Measurements from ENCODE around the gene TIGIT. TPM values are rescaled to one million over a fixed set of nuclear protein-coding genes. Genes with fewer than 3 reads are reported as not detected.

TIGIT gene
- total RNA-seq, 2 experiments from 2014 or later = 5.7 to 7.0 TPM

GRCh38 chr3:114290911-114291901 lies 2.6 kb upstream of the TIGIT start:
- CTCF ChIA-PET = interaction anchor here (0.6 to 2.9 kb wide), 30 partner anchors 10 to 452 kb away, joined by 3 to 26 read pairs (median 4); no protein-coding TSS in a partner anchor
- DNase-seq = peak; percentile 81
- H3K9me3 Mint-ChIP-seq = no peaks in the 10 kb centered on the region
- POLR2A ChIA-PET = interaction anchor here (0.5 to 0.6 kb wide), 2 partner anchors 33 to 37 kb away, joined by 3 to 4 read pairs; no protein-coding TSS in a partner anchor
- H3K36me3 Mint-ChIP-seq (ENCODE audit: low read depth) = no peaks in the 10 kb centered on the region
- peaks cover 5% of the 10 kb centered on the region for H3K4me1 Mint-ChIP-seq
- H3K27ac Mint-ChIP-seq = peak overlapping the region; percentile 69
- H3K27me3 Mint-ChIP-seq = no peaks in the 10 kb centered on the region
- peak overlapping the region; percentile 3 for H3K4me3 Mint-ChIP-seq

- Mint-ChIP-seq H3K4me1 (peaks cover 8% of the 10 kb centered on the region), H3K9me3 (no peaks in the 10 kb centered on the region), H3K36me3 (ENCODE audit: low read depth) (no peaks in the 10 kb centered on the region), H3K27me3 (no peaks in the 10 kb centered on the region), H3K4me3 (peak overlapping the region; percentile 37), H3K27ac (peak overlapping the region; percentile 66)
- ChIA-PET CTCF (interaction anchor here (1.1 to 3.9 kb wide), 2 partner anchors 10 to 12 kb away, joined by 5 to 11 read pairs; no protein-coding TSS in a partner anchor), POLR2A (no interaction called here)
- no peak for DNase-seq
Observed at GRCh38 chr3:114294940-114295480, 1.2 kb downstream of the TIGIT start.

DNA sequence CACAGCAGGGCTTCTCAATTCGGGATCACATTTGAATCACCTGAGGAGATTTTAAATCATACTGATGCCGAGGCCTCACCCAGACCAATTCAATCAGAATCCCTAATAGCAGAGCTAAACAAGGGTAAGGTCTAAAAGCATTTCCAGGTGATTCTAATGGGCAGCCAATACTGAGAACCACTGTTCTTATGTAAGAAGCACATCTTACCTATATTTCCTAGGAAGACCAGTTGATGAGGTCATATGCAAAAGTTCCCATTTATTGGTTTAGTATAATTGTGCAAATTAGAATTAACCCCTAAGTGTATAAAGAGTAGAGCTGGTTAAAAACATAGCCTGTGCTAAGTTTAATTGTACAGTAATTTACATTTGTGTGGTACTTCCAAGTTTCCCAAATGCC lies 2.1 kb downstream of the TIGIT start:
- Mint-ChIP-seq H3K36me3 (ENCODE audit: low read depth) (no peaks in the 10 kb centered on the region), H3K4me1 (peaks cover 8% of the 10 kb centered on the region), H3K4me3 (no peak overlapping the region), H3K9me3 (no peaks in the 10 kb centered on the region), H3K27me3 (no peaks in the 10 kb centered on the region), H3K27ac (no peak overlapping the region)
- ChIA-PET CTCF (interaction anchor here (1.1 to 3.9 kb wide), 3 partner anchors 11 to 82 kb away, joined by 3 to 11 read pairs (median 3); no protein-coding TSS in a partner anchor), POLR2A (no interaction called here)
- DNase-seq = no peak

DNA sequence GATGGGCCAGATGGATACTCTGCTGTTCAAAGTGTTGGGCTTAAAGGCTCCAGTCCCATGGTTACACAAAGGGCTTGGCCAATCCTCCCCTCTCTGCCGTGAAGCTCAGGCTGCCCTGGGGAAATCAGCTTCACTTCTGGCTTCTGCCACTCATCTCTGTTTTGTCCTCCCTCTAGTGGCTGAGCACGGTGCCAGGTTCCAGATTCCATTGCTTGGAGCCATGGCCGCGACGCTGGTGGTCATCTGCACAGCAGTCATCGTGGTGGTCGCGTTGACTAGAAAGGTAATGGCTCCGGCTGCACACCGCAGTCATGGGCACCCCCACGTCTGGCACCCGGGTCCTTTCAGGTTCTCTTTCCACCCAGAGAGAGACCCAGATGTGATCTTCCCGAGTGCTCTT lies 5.6 kb downstream of the TIGIT start:
- Mint-ChIP-seq H3K36me3 (ENCODE audit: low read depth) (no peaks in the 10 kb centered on the region), H3K9me3 (no peaks in the 10 kb centered on the region), H3K27ac (no peak overlapping the region), H3K4me3 (no peak overlapping the region), H3K27me3 (peaks cover 1% of the 10 kb centered on the region), H3K4me1 (peaks cover 4% of the 10 kb centered on the region)
- POLR2A ChIA-PET = no interaction called here
- peak; percentile 14 for DNase-seq
- CTCF ChIA-PET = interaction anchor here (0.6 to 4.5 kb wide), 6 partner anchors 8 to 85 kb away, joined by 3 to 26 read pairs (median 4); no protein-coding TSS in a partner anchor

DNA sequence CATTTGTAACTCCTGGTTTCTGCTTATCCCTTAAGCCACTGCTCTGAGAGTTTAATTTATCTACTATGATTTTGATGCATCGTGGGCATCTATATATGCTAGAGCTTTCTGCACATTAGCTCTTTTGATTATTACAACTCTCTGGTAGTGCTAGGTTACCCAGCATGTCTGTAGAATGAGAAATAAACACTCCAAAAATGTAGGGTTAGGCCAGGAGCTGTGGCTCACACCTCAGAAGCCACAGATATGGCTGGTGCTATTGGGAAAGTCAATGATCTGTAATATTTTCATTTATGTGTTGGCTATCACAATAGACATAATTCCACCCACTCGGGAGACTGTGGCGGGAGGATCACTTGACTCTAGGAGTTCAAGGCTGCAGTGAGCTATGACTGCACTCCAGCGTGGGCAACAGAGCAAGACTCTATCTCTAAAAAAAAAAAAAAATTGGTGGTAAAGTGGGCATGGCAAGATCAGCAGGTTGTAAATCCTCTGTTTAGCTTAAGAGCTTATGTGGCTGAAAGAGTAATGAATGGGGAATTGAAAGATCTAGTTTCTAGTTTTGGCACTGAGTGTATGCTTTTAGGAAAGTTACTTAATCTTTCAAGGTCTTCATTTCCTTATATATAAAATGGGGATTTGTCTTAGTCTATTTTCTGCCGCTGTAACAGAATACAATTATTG lies 6.3 kb downstream of the TIGIT start:
- Mint-ChIP-seq H3K4me3 (no peak overlapping the region), H3K36me3 (ENCODE audit: low read depth) (no peaks in the 10 kb centered on the region), H3K4me1 (peaks cover 3% of the 10 kb centered on the region), H3K9me3 (no peaks in the 10 kb centered on the region), H3K27me3 (peaks cover 2% of the 10 kb centered on the region), H3K27ac (no peak overlapping the region)
- no peak for DNase-seq
- ChIA-PET CTCF (interaction anchor here (1.1 to 4.5 kb wide), 5 partner anchors 9 to 83 kb away, joined by 3 to 26 read pairs (median 3); no protein-coding TSS in a partner anchor), POLR2A (no interaction called here)

DNA sequence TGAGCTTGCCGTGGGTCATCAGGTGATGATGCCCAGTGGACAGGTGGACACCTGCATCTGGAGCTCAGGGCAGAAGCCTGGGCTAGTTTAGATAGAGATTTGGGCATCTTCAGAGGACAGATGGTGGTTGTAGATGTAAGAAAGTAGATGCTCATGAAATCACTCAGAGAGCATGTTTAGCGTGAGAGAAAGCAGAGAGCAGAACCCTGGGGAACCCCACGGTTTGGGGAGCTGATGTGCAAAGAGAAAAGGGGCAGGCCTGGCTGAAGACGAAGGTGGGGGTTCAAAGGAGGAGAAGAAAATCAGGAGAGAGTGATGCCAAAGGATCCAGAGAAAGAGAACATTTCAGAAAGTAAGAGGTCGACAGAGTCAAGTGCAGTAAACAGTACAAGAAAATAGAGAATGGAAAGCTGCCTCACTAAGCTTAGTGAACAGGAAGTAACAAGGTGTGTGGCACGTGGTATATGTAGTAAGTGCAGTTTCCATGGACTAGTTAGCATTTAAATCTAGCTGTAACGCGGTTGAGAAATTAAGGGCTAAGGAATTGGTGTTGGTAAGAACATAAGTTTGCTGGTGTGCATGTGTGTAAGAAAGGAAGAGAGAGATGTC lies 13.5 kb downstream of the TIGIT start:
- H3K4me3 Mint-ChIP-seq = no peak overlapping the region
- ChIA-PET CTCF (interaction anchor here (0.8 to 2.1 kb wide), 6 partner anchors 8 to 20 kb away, joined by 3 to 11 read pairs (median 4); partner anchors contain the start of gene TIGIT), POLR2A (no interaction called here)
- H3K9me3 Mint-ChIP-seq = no peaks in the 10 kb centered on the region
- peaks cover 21% of the 10 kb centered on the region for H3K4me1 Mint-ChIP-seq
- peaks cover 2% of the 10 kb centered on the region for H3K27me3 Mint-ChIP-seq
- H3K36me3 Mint-ChIP-seq (ENCODE audit: low read depth) = no peaks in the 10 kb centered on the region
- H3K27ac Mint-ChIP-seq = peak overlapping the region; percentile 78
- no peak for DNase-seq

DNA sequence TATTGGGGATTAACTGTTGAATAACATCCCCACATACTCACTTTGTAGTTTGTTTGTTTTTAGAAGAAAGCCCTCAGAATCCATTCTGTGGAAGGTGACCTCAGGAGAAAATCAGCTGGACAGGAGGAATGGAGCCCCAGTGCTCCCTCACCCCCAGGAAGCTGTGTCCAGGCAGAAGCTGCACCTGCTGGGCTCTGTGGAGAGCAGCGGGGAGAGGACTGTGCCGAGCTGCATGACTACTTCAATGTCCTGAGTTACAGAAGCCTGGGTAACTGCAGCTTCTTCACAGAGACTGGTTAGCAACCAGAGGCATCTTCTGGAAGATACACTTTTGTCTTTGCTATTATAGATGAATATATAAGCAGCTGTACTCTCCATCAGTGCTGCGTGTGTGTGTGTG lies 14.0 kb downstream of the TIGIT start:
- DNase-seq = no peak
- no peaks in the 10 kb centered on the region for H3K36me3 Mint-ChIP-seq (ENCODE audit: low read depth)
- POLR2A ChIA-PET = no interaction called here
- peaks cover 21% of the 10 kb centered on the region for H3K4me1 Mint-ChIP-seq
- H3K27me3 Mint-ChIP-seq = peaks cover 2% of the 10 kb centered on the region
- CTCF ChIA-PET = interaction anchor here (0.8 to 2.1 kb wide), 6 partner anchors 9 to 21 kb away, joined by 3 to 11 read pairs (median 4); partner anchors contain the start of gene TIGIT
- H3K27ac Mint-ChIP-seq = peak overlapping the region; percentile 78
- no peak overlapping the region for H3K4me3 Mint-ChIP-seq
- H3K9me3 Mint-ChIP-seq = no peaks in the 10 kb centered on the region

DNA sequence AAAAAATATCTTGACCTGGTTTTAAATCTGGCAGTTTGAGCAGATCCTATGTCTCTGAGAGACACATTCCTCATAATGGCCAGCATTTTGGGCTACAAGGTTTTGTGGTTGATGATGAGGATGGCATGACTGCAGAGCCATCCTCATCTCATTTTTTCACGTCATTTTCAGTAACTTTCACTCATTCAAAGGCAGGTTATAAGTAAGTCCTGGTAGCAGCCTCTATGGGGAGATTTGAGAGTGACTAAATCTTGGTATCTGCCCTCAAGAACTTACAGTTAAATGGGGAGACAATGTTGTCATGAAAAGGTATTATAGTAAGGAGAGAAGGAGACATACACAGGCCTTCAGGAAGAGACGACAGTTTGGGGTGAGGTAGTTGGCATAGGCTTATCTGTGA lies 14.5 kb downstream of the TIGIT start:
- H3K27me3 Mint-ChIP-seq = peaks cover 2% of the 10 kb centered on the region
- no peak for DNase-seq
- H3K27ac Mint-ChIP-seq = peak overlapping the region; percentile 78
- CTCF ChIA-PET = interaction anchor here (1.5 to 2.1 kb wide), 3 partner anchors 9 to 17 kb away, joined by 5 to 11 read pairs (median 6); partner anchors contain the start of gene TIGIT
- H3K4me3 Mint-ChIP-seq = peak overlapping the region; percentile 26
- H3K36me3 Mint-ChIP-seq (ENCODE audit: low read depth) = no peaks in the 10 kb centered on the region
- H3K9me3 Mint-ChIP-seq = no peaks in the 10 kb centered on the region
- H3K4me1 Mint-ChIP-seq = peaks cover 21% of the 10 kb centered on the region
- POLR2A ChIA-PET = no interaction called here

DNA sequence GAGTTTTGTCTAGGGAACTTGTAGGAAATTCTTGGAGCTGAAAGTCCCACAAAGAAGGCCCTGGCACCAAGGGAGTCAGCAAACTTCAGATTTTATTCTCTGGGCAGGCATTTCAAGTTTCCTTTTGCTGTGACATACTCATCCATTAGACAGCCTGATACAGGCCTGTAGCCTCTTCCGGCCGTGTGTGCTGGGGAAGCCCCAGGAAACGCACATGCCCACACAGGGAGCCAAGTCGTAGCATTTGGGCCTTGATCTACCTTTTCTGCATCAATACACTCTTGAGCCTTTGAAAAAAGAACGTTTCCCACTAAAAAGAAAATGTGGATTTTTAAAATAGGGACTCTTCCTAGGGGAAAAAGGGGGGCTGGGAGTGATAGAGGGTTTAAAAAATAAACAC lies 15.0 kb downstream of the TIGIT start:
- POLR2A ChIA-PET = no interaction called here
- Mint-ChIP-seq H3K36me3 (ENCODE audit: low read depth) (no peaks in the 10 kb centered on the region), H3K4me3 (peak overlapping the region; percentile 26), H3K4me1 (peaks cover 23% of the 10 kb centered on the region), H3K27me3 (peaks cover 2% of the 10 kb centered on the region), H3K27ac (peak overlapping the region; percentile 78), H3K9me3 (no peaks in the 10 kb centered on the region)
- CTCF ChIA-PET = no interaction called here
- DNase-seq = peak; percentile 39

- Mint-ChIP-seq H3K9me3 (no peaks in the 10 kb centered on the region), H3K27ac (no peak overlapping the region), H3K36me3 (ENCODE audit: low read depth) (no peaks in the 10 kb centered on the region), H3K27me3 (no peaks in the 10 kb centered on the region), H3K4me1 (peaks cover 29% of the 10 kb centered on the region), H3K4me3 (no peak overlapping the region)
- ChIA-PET POLR2A (no interaction called here), CTCF (interaction anchor here (1.0 to 1.9 kb wide), 3 partner anchors 13 to 304 kb away, joined by 3 to 6 read pairs (median 4); no protein-coding TSS in a partner anchor)
- DNase-seq = no peak
Observed at GRCh38 chr3:114310695-114311094, 16.9 kb downstream of the TIGIT start.

DNA sequence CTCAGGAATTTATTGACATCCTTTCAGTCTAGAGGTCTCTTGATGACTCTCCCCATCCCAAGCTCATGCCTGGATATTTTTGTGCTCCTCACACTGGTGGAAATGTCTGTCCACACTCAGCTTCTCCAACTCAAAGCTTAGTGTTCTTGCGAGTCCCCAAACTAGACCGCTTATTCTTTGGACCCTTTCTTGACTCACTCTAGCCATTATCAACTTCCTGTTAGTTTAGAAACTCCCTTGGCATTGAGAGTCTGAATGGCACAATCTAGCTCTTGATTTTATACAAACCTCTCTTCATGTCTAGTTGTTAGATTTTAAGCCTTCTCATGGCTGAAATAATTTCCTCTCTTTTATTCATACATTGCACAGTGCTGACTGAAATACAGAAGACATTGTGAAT lies 19.6 kb downstream of the TIGIT start:
- Mint-ChIP-seq H3K27ac (no peak overlapping the region), H3K36me3 (ENCODE audit: low read depth) (no peaks in the 10 kb centered on the region), H3K4me1 (peaks cover 20% of the 10 kb centered on the region), H3K4me3 (no peak overlapping the region), H3K9me3 (no peaks in the 10 kb centered on the region), H3K27me3 (no peaks in the 10 kb centered on the region)
- POLR2A ChIA-PET = no interaction called here
- DNase-seq = no peak
- CTCF ChIA-PET = interaction anchor here (0.8 to 1.9 kb wide), 5 partner anchors 11 to 89 kb away, joined by 3 to 5 read pairs (median 3); no protein-coding TSS in a partner anchor

- Mint-ChIP-seq H3K27me3 (no peaks in the 10 kb centered on the region), H3K27ac (no peak overlapping the region), H3K36me3 (ENCODE audit: low read depth) (no peaks in the 10 kb centered on the region), H3K4me3 (no peak overlapping the region), H3K4me1 (peaks cover 12% of the 10 kb centered on the region), H3K9me3 (no peaks in the 10 kb centered on the region)
- ChIA-PET CTCF (interaction anchor here (1.7 kb wide), 1 partner anchor 10 kb away, joined by 3 read pairs; no protein-coding TSS in a partner anchor), POLR2A (no interaction called here)
- no peak for DNase-seq
Observed at GRCh38 chr3:114314282-114314681, 20.5 kb downstream of the TIGIT start.
